Stimulated activated CD8-positive, alpha-beta memory T cell treated with anti-CD3 and anti-CD28 coated beads, Interleukin-7, amount 100 ng/mL, for 1 hour (primary cell): Measurements from ENCODE around the gene BCOR.

Experiments
- DNase-seq, 2 donors: peaks; one replicate each; pipeline ENCODE4 v3.0.0-alpha.2; 2020; ENCODE audit warnings: low read depth in 2 of 2

The BCOR gene

DNA sequence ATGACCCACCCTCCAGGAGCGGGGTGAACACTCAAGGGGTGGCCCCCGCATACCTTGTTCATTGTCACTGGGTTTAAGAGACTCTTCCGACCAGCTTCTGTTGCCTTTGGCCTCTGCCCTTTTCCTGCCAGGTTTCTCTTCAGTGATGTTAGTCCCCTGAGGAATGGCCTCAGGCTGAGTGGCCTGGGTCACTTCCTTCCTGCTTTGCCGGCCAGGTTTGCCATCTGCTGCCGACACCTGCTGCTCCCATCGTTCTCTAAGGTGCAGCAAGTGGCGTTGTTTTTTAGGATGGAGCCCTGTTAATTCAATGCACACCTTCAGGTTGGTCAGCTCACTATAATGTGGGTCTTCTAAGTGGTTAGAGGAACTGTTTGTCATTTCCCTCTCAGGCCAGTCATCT is 34.2 kb downstream of the BCOR start:
- DNase-seq, result no peak

- DNase-seq, result no peak
Measured at GRCh38 chrX:40062525-40063155, 35.1 kb downstream of the BCOR start.

DNA sequence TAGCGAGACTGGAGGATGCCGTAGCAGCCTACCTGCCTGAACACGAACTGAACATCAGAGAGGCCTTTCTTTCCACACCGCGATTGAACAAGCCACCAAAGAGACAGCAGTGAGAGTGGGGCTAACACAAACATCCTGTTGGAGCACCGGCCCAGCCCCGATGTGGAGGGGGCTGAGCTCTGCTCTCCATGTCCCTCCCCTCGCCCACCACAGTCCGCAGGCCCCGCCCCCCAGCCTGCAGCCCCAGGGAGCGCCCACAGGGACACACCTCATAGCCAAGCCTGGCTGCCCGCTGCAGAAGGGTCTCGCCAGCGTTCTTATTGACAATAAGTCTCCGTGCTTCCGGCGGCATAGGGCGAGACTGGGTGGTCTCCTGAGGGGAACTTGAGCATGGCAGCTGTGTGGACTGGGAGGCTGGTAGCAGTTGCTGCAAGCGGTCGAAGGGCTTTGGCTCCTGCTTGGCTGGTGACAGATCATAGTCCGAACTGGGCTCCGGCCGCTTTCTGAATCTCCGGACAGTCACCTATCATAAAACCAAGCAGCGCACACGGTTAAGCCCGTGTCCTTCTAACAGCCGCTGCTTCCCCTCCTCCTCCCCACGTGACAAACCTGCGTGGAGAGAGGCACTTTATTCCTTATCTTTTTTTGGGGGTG is 35.8 kb downstream of the BCOR start:
- no peak for DNase-seq

DNA sequence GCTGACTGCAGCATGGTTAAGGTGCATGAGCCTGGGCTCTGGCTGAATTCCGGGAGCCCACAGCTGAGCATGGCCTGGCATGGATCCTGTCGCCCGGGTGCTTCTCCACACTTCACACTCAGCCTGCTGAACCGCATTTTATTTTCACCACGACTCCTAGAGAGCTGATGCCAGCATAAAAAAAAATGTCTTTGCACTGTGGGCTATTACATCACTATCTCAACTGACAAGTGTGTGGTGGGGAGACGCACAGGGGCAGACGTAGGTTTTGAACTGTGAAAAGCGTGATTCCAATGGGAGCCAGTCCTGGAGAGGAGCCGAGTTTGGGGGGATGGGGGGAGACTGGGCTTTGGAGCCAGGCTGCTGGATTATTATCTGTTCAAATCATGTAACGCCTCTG is 36.8 kb downstream of the BCOR start:
- no peak for DNase-seq

DNA sequence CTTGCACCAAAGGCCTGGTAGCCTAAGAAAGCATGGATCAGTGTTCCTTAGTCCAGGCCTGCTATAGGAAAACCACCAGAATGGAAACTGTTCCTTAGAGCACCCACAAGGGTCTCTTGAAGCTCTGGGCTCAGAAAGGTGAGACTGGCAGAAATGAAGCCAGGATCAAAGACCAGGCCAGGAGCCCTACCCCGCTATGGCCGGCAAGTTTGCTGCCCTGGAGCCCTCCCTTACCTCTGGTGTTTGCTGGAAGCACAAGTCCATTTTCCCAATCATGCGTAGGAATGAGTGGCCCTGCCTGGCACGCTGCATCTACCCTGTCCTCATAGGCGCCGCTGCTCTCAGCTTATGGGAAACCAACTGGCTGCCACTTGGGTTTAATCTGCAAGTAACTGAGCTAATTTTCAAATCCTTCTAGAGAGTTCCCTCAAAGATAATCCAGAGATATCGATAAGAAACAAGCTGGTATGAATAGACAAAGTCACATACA is 37.4 kb downstream of the BCOR start:
- no peak for DNase-seq

GRCh38 chrX:40058719-40059118 is 39.0 kb downstream of the BCOR start:
- DNase-seq, result no peak

- DNase-seq, result no peak
Measured at GRCh38 chrX:40057405-40057804, 40.4 kb downstream of the BCOR start.

DNA sequence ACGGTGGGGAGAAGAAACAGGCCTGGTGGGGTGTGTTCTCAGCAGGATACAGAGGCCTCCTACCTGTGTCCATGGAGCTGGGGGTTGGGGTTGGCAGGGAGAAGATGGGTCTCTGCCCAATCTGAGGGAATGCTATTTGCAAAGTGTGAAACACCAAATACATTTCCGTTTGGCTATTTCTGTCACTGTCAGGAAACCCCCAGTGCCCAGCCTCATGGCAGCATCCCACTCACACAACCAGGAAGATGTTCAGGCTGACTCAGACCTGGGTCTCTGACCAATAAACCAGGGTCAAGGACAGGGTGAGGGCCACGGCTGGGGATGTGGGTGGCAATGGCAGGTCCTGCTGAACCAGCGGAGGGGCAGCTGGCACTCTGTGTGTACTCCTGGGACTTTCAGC is 41.3 kb downstream of the BCOR start:
- no peak for DNase-seq

GRCh38 chrX:40055495-40055894 is 42.3 kb downstream of the BCOR start:
- no peak for DNase-seq

DNA sequence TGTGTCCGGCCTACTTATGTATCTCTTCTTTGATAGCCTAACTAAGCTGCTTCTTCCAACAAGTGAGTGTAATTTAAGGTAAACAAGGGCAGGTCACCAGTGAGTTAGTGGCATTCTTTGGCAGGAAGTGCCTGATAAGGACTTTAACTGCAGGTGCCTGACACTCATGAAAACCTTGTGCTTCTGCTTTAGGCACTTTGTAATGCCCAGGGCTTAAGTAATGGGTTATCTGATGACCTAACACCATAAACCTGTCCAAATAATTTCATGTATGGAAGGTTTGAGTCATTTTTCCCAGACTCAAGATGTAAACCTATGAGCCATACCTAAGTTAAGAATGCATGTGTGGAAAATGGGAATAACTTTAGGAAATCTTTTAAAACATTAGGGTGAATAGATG is 43.0 kb downstream of the BCOR start:
- DNase-seq, result no peak

- DNase-seq, result no peak
Measured at GRCh38 chrX:40050532-40050931, 47.2 kb downstream of the BCOR start.

DNA sequence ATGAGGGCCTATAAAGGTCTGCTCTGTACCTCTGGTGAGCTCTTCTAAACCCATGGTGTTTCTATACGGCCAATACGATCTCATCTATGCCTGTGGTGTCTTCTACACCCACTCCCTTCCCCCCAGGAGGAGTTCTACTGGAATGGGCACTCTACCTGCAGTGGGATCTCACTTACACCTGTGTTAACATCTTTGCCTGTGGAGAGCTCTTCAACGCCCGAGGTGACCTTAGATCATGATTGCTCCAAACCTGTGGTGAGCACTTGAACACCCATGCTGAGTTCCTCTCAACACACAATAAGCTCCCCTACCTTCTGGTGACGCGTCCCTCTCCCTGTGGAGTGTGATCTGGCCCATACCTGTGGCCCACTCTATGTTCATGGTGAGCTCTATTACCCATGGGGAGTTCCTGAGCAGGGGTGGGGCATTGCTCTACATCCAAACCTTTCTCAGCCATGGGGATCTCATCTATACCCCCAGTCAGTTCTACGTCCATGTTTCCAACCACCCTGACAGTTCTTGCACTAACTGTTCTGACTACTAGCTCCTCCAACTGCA is 48.6 kb downstream of the BCOR start:
- no peak for DNase-seq

DNA sequence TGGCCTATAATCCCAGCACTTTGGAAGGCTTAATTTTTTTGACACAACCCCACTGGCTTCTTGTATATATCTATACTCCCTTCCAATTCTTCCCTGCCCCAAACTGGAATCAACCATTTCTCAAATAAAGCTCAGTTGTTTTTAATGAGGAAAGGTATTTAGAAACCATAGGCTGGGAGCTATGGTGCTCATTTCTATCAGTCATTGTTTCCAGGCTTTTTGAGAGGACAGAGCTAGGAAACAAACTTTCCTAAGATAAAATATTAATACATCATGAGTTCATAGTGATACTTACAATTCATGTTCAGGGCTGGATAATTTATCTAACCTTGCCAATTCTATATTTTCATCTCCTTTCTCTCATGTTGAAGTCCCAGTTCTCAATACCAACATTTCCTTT is 50.3 kb downstream of the BCOR start:
- no peak for DNase-seq

GRCh38 chrX:40043895-40044294 is 53.9 kb downstream of the BCOR start:
- no peak for DNase-seq

DNA sequence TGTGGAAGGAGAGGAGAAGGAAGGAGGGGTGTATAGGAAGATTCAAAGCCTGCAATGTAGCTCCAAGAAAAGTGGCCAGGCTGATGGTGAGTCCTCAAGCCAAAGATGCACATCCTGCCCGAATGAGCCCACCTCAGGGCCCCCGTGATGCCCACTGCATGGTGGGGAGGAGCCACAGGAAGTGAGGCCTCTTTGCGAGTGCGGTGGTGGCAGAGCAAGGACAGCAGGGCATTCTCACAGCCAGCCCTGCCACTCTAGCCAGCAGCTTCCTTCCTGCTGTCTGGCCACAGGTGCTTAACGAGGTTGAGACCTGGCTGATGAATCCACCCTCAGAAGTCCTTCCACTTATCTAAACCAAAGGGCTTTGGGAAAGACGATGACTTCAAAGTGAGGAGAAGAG is 55.8 kb downstream of the BCOR start:
- no peak for DNase-seq

DNA sequence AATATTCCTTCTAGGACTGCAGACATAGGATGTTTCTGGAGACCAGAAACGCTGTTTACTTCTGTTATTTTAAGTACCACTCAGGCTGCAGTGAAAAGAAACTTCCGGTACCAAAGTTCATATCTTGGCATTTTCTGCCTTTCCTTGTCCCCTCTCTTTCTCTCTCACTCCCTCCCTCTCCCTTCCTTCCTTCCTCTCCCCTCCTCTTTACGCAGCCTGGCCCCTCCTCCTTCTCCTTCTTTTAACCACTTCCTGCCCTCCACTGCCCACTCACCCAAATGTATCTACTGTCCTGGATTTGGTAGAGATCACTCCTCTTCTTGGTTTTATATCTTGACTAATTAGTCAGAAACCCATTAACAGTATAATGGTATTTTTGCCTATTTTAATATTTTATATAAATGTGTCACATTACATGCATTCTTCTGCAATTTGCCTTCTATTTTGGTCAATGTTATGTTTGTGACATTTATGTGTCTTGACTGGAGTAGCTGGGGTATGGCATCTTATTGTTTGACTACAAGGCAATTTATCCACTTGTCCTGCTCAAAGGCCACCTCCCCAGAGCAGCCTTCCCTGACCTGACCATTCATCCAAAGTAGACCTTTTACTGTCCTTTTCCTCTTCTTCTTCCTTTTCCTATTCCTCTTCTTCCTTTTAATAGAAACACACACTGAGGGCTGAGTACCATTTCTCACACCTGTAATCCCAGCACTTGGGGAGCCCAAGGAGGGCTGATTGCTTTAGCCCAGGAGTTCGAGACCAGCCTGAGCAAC is 56.9 kb downstream of the BCOR start:
- DNase-seq, result no peak

DNA sequence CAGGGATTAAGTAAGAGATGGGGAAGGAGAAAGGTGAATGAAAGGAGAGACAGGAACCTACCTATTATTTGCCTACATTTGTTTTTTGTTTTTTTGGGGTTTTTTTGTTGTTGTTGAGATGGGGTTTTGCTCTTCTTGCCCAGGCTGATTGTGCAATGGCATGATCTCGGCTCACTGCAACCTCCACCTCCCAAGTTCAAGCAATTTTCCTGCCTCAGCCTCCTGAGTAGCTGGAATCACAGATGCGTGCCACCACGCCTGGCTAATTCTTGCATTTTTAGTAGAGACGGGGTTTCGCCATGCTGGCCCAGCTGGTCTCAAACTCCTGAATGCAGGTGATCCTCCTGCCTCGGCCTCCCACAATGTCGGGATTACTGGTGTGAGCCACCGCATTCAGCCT is 57.9 kb downstream of the BCOR start:
- no peak for DNase-seq

DNA sequence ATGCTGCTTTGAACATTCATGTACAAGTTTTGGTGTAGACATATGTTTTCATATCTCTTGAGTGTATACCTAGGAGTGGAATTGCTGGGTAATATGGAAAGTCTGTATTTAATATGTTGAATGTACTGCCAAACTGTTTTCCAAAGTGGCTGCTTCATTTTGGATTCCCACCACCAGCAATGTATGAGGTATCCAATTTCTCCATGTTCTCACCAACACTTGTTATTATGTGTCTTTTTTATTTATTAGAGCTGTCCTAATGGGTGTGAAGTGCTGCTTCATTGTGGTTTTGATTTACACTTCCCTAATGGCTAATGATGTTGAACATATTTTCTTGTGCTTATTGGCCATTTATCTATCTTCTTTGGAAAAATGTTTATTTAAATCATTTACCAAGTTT is 60.4 kb downstream of the BCOR start:
- DNase-seq, result no peak

DNA sequence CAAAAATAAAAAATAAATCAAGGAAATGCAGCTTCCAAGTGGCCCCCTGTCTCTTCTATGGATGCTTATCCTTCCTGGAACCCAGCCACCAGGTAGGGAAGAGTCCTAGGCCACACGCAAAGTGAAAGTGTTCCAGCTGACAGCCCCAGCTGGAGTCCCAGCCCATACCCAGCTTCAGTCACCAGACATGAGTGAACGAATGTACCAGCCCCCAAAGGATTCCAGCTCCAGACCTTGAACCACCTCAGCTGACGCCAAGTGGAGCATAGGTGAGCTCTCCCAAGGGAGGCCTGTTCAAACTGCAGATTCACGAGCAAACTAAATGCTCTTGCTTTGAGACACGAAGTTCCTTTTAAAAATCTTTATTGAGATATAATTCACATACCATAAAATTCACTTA is 62.0 kb downstream of the BCOR start:
- no peak for DNase-seq

GRCh38 chrX:40031911-40032310 is 65.8 kb downstream of the BCOR start:
- DNase-seq, result no peak

DNA sequence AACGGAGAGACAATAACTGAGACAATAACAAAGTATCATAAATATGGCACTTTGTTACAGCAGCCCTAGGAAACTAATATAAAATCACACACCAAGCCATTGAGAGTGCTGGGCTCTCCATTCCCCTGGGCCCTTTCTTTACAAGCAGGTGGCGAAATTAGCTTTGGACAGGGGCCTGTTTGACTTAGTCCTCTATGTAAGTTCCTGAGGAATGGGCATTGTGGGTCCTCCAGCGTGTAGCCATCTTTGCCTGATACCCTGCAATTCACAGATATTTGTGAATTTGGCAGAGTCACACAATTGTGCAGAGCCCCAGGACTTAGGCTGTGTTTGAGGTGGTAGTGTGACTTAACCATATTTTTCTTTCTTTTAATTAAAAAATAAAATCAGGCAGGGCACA is 67.6 kb downstream of the BCOR start:
- DNase-seq, result no peak

DNA sequence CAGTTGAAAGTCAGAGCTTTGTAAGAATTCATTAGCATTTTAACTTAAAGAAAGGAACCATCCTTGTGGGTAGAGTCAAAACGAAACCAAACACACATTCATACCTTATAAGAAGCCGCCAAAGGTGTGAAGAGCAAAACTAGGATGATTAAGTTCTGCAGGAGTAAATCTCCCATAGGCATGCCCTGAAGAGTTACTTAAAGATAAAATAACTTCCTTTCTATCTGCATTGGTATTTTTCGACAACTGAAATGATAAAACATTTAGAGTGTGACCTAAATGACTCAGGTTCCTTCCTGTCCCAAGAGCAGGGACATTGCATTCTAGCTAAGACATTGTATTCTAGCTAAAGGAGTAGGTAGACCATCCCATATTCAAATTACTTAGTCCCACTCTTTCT is 75.3 kb downstream of the BCOR start:
- DNase-seq, result no peak

DNA sequence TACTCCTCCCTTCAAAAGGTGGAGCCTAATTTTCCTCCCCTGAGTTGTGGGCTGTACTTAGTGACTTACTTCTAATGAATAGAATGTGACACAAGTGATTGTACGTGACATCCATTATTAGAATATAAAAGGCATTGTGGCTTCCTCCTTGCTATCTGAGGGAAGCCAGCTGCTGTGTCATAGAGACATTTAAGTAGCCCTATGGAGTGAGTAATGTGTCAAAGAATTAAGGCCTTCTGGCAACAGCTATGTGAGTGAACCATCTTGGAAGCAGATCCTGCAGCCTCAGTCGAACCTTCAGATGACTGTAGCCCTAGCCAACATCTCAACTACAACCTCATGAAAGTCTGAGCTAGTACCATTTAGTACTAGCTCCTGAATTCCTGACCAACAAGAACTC is 76.1 kb downstream of the BCOR start:
- no peak for DNase-seq
